Measurements from ENCODE around the gene PACRG.

PACRG gene

DNA sequence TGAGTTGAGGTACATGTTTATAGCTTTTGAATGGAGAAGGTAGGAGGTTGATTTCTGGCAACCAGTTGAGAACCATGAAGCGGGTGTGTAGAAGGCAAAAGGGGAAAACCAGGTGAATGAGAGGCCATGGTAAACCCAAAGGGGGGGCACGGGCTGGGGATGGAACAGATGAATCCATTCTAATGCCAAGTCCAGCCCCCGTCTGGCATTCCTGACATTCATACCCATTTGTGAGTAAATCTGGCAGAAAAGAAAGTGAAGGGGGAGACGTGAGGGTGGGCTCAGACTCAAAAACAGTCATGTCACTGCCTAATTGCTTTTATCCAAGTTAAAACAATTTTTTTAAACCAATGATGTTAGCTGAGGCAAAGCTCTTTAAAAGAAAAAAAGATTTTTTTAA is 513.9 kb downstream of the PACRG start:
- DNase-seq (ENCODE audit: low read depth in 2 of 2), result no peak

DNA sequence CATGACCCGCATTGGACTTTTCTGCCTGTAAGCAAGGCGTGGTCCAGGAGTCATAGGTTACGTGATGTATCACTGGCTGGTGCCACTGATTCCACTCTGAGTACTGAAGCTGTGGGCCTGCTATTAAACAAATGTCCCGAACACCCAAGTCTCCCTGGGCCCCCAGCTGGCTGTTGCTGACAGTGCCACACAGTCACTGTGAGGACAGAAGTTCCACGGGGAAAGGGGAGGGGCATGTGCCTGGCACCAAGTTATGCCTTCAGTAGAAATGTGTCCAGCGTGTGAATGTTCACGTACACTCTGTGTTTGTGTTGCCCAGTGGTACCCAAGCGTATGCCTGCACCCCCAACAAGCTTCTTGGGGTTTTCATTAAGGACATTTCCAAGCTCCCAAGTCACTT is 515.3 kb downstream of the PACRG start:
- DNase-seq (ENCODE audit: low read depth in 2 of 2), result no peak

DNA sequence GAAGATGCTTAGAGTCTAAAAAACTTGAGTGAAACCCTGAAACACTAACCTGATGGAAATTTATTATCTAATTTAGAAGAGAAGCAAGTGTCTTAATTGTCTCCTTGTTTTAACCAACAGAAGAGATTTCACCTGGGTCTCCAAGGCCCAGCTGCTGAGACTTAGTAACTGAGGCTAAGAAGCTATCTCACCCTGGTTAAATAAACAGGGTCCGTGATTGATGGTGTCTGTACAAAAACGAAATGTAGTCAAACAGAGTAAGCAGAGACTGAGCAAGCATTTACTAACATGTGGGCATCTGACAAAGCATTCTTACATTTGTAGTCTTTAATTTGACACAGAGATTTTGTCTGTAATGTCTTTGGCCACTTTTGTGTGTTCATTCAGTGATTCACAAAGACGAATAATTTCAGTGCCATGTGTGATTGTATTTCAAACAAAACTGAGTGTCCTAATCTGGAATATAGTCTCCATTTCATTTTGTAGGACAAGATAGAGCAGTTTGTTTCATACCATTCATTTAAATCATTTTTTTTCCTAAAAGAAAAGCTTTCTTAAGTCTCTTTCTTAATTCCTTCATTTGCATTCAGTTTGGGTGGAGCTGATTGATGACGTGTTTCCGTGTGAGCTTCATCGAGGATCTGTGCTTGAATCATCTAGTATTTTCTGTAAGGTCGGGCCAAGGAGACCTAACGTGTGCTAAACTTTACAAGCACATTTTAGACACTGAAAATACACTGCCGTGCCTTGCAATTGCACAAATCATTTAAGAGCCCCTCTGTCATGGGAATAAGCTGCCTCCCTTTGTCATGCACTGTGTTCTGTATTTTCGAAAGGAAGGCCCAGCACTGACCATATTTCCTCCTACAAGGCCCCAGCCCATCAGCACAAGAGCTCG is 516.2 kb downstream of the PACRG start:
- DNase-seq (ENCODE audit: low read depth in 2 of 2), result no peak

DNA sequence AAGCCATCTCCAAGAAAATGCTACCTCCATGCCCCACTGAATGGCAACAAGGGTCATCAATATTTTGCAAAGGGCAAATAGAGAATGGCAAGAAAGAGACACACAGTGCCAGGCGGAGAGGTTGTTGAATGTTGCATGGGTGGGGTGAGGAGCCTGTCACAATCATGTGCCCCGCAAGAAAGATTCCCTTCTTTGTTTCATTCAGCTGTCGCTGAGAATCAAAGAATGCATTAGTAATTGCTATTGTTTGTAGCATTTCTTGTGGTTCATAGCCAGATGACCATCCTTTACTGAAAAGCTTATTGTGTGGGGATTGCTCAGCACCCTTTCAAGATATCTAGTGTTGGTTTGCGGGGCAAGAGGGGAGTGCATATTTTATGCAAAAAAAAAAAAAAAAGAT is 520.3 kb downstream of the PACRG start:
- DNase-seq (ENCODE audit: low read depth in 2 of 2), result no peak

DNA sequence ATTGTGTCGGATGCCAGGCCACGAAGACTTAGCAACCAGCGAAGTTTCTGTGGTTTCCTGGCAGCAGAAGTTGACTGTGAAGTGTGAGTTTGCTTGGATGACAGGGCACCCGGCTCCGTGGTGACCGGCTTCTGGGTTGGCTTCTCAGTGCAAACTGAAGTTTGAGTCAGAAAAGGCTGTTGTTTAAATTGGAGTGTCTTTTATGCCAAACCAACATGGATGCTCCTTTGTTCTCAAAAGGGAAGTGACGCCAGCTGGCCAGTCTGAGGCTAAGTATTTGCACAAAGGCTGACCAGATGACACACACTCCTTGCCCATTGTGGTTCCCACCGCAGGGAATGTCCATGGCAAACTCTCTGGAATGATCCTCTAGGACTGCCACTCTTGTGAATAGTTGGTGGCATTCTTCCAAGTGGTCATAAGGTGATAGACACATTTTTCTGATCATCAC is 521.9 kb downstream of the PACRG start:
- no peak for DNase-seq (ENCODE audit: low read depth in 2 of 2)

DNA sequence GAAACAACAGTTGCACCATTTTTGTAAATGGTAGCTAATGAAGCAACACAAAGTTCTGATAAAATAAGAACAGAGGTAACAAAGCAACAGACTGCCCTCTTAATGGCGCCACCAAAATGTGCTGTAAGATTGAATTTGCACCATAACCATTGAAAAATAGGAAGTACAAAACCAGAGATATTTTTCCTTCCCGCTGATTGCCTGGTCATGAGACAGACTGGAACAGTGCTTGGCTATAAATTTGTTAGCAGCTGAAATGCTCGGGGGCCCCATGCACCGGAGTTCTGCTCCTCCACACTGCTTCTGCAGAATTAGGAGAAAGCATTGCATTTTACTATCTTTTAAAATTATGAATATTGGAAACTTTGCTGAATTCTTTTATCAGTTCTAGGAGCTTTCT is 522.3 kb downstream of the PACRG start:
- no peak for DNase-seq (ENCODE audit: low read depth in 2 of 2)

DNA sequence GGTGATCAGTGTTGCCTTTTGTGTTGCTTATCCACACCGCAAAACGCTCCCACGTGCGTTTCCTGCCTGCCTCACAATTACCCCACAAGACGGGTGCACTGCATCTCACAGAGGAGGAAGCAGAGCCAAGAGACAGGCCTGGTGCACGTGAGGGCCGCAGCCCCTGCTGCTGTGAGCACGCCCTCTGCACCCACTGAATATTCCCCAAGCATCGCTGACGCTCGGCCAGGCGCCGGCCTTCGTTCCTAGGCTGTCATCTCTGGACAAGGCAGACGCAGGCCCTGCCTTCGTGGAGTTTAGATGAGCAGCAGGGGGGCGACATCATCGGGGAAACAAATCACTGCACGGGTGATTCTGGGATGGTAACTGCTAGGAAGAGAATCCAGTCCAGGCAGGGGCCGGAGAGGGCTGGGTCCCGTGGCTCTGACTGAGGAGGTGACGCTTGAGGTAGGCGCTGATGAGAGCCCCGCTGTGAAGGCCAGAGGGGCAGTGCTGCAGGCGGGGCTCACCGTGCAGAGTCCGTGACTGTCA is 524.4 kb downstream of the PACRG start:
- DNase-seq (ENCODE audit: low read depth in 2 of 2), result no peak

DNA sequence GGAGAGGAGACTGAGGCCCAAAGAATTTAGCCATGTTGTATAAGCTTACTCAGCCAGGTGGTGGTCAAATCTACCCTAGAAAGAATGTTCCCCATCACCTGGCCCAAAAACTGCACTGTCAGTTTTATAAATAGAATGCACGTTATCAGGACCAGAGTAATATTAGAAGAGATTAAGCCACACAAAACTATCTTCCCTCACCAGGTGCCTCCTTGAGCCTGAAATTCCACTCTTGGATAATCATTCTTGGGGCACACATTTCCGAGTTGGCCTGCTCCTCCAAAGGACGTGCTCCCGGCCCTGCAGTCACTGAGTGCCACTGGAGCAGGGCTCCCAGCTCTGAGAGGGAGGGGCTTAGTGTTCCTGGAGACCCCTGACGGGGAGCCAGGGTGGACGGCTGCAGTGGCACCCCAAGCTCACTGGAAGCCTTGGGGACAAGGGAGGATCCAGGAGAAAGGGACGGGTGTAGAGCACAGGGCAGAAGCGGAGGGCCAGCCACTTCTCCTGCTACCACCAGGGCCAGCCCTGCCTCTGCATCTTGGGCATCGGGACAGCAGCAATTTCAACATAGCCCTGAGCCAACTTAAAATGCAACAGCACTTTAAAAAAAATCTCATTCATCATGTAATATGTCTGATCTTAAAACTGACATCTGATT is 525.9 kb downstream of the PACRG start:
- DNase-seq (ENCODE audit: low read depth in 2 of 2), result no peak

DNA sequence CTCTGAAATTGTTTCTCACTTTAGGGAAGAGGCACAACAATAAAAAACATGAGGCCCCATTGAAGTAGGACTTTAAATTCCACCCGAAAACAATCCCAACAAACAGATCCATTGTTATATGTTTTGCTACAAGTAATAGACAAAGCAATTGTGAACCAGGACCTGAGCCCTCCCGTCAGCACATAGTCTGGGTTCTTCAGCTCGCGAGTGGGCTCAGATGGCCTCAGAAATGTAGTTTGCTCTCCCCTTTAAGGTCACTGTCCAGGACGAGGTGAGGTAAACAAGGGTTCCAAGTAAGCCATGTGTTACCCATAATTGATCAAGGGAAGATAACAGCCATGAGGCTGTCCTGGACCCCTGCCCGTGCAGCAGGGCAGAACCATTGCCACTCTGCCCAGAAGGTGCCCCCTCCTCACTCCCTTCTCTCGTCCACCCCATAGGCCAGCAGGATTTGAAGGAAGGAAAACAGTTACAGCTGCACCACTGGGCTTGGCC is 526.6 kb downstream of the PACRG start:
- no peak for DNase-seq (ENCODE audit: low read depth in 2 of 2)

DNA sequence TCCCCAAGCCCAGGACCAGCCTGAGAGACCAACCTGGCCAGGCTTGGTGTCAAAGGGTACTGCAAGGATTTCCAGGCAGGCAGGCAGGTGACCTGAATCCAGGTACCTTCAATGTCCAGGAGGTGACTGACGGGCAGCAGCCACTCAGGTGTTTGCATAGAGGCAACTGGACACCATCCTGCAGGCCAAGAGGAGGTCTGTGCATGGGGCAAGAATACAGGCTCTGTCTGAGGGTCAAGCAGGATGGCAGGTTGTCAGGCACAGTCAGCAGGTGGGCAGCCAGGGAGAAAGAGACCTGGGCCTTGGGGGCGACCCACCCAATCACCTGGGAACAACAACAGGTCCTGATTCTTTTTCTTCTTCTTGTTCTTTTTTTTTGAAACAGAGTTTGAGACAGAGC is 527.5 kb downstream of the PACRG start:
- no peak for DNase-seq (ENCODE audit: low read depth in 2 of 2)

DNA sequence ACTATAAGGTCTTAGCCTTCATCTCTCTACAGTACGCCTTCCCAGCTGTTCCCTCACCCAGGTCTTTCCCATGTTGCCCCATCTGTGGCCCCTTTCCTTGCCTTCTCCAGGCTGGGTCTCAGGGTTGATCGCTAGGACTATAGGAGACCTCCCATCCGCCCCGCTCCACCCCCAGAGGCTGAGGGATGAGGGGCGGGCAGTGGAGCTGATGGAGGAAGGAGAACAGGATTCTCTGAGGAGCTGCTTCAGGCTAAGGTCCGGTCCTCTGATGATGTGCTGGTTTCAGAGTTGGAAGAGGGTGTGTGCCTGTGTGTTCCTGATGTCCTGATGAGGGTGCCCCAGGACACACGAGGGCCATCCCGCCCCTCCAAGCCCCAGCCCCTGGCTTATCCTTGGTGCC is 531.9 kb downstream of the PACRG start:
- DNase-seq (ENCODE audit: low read depth in 2 of 2), result no peak

DNA sequence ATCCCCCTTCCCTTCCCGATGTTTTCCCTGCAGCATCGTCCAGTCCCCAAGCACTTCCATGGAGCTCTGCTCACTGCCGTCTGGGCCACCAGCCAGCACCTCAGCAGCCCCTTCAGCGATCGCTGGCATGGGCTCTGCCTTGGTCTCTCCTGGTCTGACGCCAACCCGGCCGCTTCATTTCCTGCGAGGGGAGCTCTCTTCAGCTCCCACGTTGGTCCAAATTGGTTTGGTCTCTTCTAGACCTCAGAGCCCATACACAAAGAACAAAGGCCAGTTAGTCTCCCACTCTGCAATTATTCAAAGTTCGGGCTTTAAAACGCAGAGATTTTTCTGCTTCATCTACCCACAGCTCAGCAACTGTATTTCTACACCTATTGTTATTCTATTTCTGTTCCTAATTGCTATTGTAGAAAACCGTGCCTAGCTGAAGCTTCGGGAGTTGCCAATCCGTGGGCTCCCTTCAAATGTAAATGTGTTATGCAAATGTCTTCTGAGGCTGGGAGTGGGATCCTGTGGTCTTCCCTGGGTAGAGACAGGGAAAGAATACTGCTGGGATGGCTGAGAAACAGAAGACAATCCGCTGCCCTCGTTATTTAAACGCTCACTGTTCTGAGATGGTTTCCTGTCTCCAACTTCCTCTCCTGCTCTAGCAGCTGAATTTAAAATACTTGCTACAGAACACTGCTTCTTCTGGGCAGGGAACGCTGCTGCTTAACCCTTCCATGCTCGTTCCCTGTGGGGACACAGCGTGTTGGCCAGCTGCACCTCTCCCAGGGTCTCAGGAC is 532.5 kb downstream of the PACRG start:
- DNase-seq (ENCODE audit: low read depth in 2 of 2), result no peak

DNA sequence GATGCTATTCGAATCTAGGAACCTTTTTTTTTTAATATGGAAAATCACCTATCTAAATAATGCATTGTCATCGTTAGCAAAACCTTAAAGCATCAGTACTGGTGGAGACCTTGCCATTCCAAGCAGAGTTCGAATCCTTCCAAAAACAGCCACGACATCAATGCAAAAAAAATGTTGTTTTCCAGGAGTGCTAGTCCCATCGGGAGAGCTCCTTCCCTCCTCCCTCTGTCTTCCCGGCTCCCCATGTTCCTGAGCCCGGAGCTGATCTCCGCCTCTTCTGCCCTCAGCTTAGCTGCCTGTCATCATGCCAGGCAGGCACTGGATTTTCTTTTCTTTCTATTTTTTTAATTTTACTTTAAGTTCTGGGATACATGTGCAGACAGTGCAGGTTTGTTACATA is 533.1 kb downstream of the PACRG start:
- DNase-seq (ENCODE audit: low read depth in 2 of 2), result no peak

DNA sequence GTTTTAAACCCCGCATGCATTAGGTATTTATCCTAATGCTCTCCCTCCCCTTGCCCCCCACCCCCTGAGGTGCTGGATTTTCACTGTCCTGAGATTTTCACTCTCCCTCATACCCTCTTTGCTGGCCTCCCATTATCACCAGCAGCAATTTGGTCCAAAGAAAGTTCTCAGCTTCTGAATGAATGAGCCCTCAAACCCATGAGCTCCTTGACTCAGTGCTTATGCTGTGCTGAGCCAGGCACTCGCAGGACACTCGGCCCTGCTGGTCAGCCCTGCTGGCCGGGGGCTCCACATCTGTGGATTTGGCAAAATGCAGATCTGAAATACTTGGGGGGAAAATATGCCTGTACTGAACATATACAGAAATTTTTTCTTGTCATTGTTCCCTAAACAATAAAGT is 533.6 kb downstream of the PACRG start:
- DNase-seq (ENCODE audit: low read depth in 2 of 2), result no peak

DNA sequence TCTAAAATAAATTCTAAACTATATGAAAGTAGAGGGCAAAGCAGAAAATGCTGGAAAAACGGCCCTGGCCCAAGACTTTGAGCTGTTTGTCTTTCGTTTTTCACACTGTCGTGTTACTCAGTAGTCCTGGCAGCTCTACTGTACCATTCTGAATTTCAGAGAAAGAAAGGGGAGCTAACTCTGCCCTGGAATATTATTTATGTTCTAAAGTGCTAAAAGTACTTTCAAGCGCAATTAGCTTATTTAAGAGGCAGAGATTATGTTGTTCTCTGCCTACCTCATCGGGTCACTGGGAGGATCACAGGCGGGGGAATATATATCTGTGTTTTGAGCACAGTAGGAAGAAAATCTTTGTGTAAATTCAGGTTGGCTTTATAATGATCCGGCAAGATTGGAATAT is 534.3 kb downstream of the PACRG start:
- no peak for DNase-seq (ENCODE audit: low read depth in 2 of 2)

DNA sequence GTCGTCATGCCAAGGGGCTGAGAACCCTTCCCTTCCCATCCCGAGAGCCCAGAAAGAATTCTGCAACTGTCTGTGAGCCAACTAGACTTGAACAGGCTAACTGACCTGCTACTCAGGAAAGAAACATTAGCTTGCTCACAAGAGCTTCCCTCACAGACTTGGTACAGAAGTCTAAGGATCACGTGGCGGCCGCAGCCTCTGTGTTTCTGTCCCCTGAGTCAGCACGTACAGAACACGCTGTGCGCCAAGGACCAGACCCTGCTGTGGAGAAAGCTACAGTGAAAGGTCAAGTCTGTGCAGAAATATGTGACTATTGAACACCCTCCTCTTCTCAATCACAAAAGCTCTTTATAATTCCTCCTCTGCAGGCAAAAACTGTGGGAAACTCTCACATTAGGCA is 535.4 kb downstream of the PACRG start:
- DNase-seq (ENCODE audit: low read depth in 2 of 2), result no peak

DNA sequence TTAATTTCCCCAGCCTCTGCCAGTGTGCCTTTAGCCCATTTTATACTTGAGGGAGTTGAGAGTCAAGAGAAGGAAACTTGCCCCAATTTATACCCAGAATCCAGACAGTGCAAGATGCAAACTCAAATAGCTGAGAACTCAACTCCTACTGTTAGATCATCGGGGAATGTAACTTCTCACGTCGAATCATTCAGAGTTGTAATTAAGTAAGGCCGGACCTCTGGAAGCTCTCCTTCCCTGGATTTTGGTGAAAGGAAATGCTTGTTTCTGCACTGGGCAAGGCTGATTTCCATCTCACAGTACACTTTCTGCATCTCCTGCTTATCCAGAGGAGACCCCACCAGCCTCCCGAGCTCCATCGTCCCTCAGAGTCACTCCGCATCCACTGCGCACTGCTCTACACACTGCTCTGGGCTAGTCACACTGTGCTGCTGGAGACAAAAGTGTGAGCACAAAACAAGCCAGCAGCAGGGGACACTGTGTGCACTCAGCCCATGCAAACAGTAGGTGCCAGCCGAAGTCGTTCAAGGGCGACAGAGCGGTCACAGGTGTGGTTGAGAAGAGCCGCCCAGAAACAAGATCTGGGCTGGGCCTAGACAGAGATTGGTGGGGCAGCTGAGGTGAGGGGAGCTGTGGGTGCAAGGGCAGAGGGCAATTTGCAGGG is 536.4 kb downstream of the PACRG start:
- no peak for DNase-seq (ENCODE audit: low read depth in 2 of 2)

DNA sequence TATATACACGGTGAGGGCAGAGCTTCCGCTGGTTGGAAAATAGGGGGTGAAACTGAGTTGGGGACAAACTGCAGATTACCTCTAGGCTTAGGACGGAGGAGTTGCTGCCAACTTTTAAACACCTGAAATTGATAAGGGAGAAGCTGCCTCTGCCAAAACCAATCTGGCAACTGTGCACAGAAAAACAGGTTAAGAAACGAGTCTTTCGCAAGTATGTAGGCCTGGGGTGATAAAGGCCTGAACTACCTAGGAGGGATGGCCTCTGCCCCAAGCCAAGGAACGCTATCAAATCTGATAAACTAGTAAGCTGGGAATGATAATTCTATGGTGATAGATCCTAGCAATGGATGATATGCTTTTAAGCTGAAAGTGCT is 536.9 kb downstream of the PACRG start:
- no peak for DNase-seq (ENCODE audit: low read depth in 2 of 2)

DNA sequence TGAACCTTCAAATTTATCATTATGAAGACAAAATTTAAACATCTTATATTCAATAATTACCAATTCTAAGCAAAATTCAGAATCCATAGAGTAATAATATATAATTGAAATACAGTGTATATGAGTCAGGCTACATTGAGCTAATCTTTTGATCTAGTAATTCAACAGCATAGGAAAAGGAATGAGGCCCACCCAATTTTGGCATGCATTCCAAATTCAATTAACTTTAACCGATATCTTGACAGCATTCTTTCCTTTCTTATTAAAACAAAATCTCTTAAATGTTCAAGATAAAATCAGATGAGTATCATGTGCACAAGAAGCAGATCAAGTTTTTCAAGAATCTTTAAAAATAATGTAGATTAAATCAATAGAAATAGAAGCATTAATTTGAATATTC is 553.9 kb downstream of the PACRG start:
- DNase-seq (ENCODE audit: low read depth in 2 of 2), result no peak

DNA sequence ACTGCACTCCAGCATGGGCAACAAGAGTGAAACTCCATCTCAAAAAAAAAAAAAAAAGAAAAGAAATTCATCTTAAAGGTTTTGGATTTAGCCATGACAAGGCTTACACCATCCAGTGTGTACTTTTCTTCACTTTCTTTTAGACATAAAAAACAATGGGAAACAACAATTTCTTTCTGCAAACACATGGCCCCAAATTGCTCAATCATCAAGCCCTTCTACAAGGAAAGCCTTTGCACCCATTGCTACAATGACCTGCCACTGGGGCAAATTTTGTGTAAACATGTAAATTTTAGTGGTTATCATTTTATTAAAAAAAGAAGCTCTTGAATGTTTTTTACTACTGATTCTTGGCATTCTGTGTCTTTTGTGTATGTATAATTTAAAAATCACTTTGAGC is 554.9 kb downstream of the PACRG start:
- no peak for DNase-seq (ENCODE audit: low read depth in 2 of 2)

DNA sequence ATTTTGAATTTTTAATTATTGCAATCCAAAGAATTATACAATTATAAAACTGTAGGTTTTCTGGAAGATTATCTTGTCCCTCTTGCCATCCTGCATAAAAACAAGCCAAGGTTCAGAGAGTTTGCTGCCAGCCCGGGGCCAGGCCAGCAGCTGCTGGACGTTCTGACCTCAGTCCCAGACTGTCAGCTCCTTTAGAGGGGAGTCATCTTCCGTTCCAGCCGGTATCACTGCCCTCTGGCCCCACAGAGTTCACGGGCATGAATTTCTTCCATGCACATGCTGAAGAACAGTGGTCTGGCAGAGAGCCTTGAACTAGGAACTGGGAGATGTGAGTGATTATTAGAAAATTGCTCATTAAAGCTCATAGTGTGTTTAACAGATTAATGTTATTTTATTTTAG is 556.4 kb downstream of the PACRG start:
- DNase-seq (ENCODE audit: low read depth in 2 of 2), result no peak

DNA sequence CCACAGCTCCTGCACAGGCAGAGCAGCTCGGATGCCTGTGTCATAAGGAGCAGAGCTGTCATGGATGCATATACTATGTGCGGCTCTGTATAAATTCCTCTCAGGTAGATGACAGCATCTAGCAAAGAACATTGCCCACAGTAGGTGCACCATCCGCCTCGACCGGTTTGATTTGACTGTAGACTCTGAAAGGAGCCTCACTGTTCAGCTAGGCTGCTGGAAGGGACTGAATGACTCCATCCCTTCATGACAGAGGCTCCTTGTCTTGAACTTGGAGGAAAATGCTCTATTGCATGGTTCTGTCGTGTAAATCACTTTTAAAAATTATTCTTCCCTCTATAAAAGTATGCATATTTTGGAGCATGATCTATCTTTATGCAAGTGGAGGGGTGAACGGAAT is 557.9 kb downstream of the PACRG start:
- DNase-seq (ENCODE audit: low read depth in 2 of 2), result no peak
